Ovary (tissue), 9 donors: ENCODE measurements around the gene KEL. TPM values are rescaled to one million over a fixed set of nuclear protein-coding genes. Genes with fewer than 3 reads are reported as not detected.

ENCODE experiments used
- DNase-seq, 5 donors: peaks; one replicate each; pipeline ENCODE4 v3.0.0-alpha.2; 2019 to 2020
- H3K27ac ChIP-seq, 2 donors: fragments of 200-600 bp; one replicate each; pipeline versions ENCODE4 v1.5.1 to v1.8.0; 2019 to 2022
- H3K27me3 ChIP-seq: fragments of 200-600 bp; one replicate; pipeline ENCODE4 v1.8.0; 2022
- H3K36me3 ChIP-seq: fragments of 200-600 bp; sonication (generic); one replicate; pipeline ENCODE4 v1.5.1; 2019
- H3K4me1 ChIP-seq: one replicate; pipeline ENCODE4 v1.8.1; 2013; ENCODE audit warnings: mild to moderate bottlenecking, moderate library complexity; ENCODE audit not compliant: insufficient read depth
- H3K4me3 ChIP-seq: fragments of 200-600 bp; sonication (generic); one replicate; pipeline ENCODE4 v1.5.1; 2017
- H3K9me3 ChIP-seq, 2 donors: fragments of 200-600 bp in 1 of 2; sonication (generic) in 1 of 2; one replicate each; pipeline versions ENCODE4 v1.5.1 to v1.8.1; 2013 to 2019; ENCODE audit warnings: mild to moderate bottlenecking in 1 of 2, moderate library complexity in 1 of 2
- CTCF ChIP-seq, 3 donors: fragments of 450-650 bp in 2 of 3; fragments of 200-600 bp in 1 of 3; IDR thresholded peaks; one replicate each; pipeline versions ENCODE4 v1.5.1 to v1.8.0; 2016 to 2022; ENCODE audit warnings: antibody characterized with exemption in 3 of 3, mild to moderate bottlenecking in 1 of 3
- EP300 ChIP-seq: sonication (generic); formaldehyde crosslinking; IDR thresholded peaks from one replicate; pipeline ENCODE4 v1.6.1; 2017; ENCODE audit warnings: antibody characterized with exemption
- POLR2A ChIP-seq: fragments of 450-650 bp; IDR thresholded peaks from one replicate; pipeline ENCODE4 v1.6.1; 2017; ENCODE audit warnings: antibody characterized with exemption, mild to moderate bottlenecking, moderate library complexity
- WGBS, 3 donors: extraction: QIAGEN DNeasy Blood & Tissue Kit in 1 of 3; methylation state at CpG; one replicate each; pipeline versions ENCODE4 v1.1.5 to v1.1.7; 2013 to 2017; 5-methylcytosine and 5-hydroxymethylcytosine counted together
- intact Hi-C, 4 donors: fragments of 100-400 bp; cut with DNase I; formaldehyde crosslinking; loops; one replicate each; pipeline versions ENCODE4 v1.11.0 to v1.15.1; 2022 to 2023
- polyA plus RNA-seq, 2 donors: library from polyadenylated mRNA; stranded (reverse); fragments of 200-250 nt in 1 of 2; fragments of 350-450 nt in 1 of 2; fragmentation: Illumina TruSeq in 1 of 2; extraction: RNeasy Lipid Tissue Mini Kit (QIAGEN cat#74804) in 1 of 2; gene quantifications; one replicate each; pipeline ENCODE4 v1.2.3, GENCODE V29; 2013 to 2014
- total RNA-seq, 7 donors: library from RNA; depleted of rRNA in 2 of 7; stranded (reverse); fragments of >200 nt in 2 of 7; fragmentation: NEBNext Ultra II Directional in 3 of 7; extraction: Animal tissue kit (Norgen Biotek cat#: 25700) in 3 of 7; gene quantifications; one replicate each; pipeline versions ENCODE4 v1.1.0 to v1.2.4, GENCODE V29; 2016 to 2023
- donor health status: DM: no; HTN: no; CAD: no; lungs with moderate emphysema.
- donor health status: DM: no; HTN: no; CAD: no.
- donor health status: Bipolar disorder and iron deficiency.
- donor health status: DM: yes; HTN: yes; CAD: no.
- donor health status: DM: no; HTN: no; CAD: no.
- donor health status: DM: yes; HTN: yes; CAD: no.

Gene KEL
- total and polyA plus RNA-seq, 9 donors = 0.11 to 2.5 (median 0.54) TPM; not detected in 1

GRCh38 chr7:142913566-142913965 is 48.6 kb downstream of the KEL start:
- Histone ChIP-seq H3K4me3 (no peak overlapping the region), H3K36me3 (no peaks in the 10 kb centered on the region), H3K27me3 (no peaks in the 10 kb centered on the region), H3K27ac (no peak overlapping the region), H3K4me1 (no peaks in the 10 kb centered on the region), H3K9me3 (no peaks in the 10 kb centered on the region)
- intact Hi-C loops = no loop called here
- no peak for TF ChIP-seq POLR2A
- TF ChIP-seq EP300 = no peak
- TF ChIP-seq CTCF (IDR thresholded peaks at IDR 0.05) = no peak
- 63 to 80% (median 74%) methylated on average over 2 of the region's 2 CpGs for WGBS, 3 donors
- DNase-seq = no peak

GRCh38 chr7:142913051-142913450 is 49.1 kb downstream of the KEL start:
- Histone ChIP-seq H3K4me1 (no peaks in the 10 kb centered on the region), H3K27ac (no peak overlapping the region), H3K36me3 (no peaks in the 10 kb centered on the region), H3K9me3 (no peaks in the 10 kb centered on the region), H3K27me3 (no peaks in the 10 kb centered on the region), H3K4me3 (no peak overlapping the region)
- DNase-seq = no peak
- intact Hi-C loops = no loop called here
- TF ChIP-seq CTCF (IDR thresholded peaks at IDR 0.05) = no peak
- TF ChIP-seq EP300 = no peak
- TF ChIP-seq POLR2A = no peak
- WGBS, 3 donors = 28 to 39% (median 36%) methylated on average over 3 of the region's 3 CpGs

DNA sequence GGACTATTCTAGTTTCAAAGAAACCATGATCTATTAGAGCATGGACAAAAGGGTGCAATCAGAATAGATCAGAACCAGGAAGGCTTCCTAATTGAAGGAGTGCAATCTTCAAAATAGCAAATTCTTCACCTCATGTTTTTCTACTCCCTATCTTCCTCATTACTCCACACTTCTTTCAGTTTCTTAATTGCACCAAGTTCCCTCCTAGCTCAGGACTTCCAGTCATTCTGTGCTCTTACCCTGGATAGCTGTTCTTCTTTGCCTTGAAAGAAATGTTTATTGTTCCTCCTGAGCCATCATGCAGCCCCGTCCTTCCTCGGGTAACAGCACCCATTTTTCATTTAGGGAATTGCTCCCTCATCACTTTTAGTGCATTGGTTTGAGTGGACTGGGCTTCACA is 51.7 kb downstream of the KEL start:
- Histone ChIP-seq H3K4me3 (no peak overlapping the region), H3K9me3 (no peaks in the 10 kb centered on the region), H3K27me3 (no peaks in the 10 kb centered on the region), H3K36me3 (no peaks in the 10 kb centered on the region), H3K27ac (no peak overlapping the region), H3K4me1 (no peaks in the 10 kb centered on the region)
- intact Hi-C loops = no loop called here
- DNase-seq = no peak
- TF ChIP-seq POLR2A = no peak
- no peak for TF ChIP-seq EP300
- no peak for TF ChIP-seq CTCF (IDR thresholded peaks at IDR 0.05)
- WGBS, 3 donors = 38 to 61% (median 47%) methylated on average over 2 of the region's 2 CpGs

DNA sequence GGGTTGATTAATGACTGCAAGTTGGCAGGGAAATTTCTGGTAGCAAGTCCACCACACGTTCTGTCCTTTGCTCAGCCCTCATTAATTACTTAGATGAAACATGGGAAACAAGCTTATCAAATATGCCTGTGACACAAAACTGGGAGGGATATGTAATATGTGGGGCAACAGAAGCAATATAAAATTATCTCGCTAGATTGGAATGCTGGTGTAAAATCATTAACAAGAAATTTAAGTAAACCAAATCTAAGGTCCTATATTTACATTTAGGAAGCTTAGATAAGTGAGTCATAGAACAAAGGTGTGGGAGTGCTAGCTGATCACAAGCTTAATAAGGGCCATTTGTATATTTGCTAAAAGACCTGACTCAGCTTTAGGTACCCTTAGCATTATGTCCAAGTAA is 52.1 kb downstream of the KEL start:
- no peak for DNase-seq
- Histone ChIP-seq H3K4me1 (no peaks in the 10 kb centered on the region), H3K4me3 (no peak overlapping the region), H3K9me3 (no peaks in the 10 kb centered on the region), H3K27me3 (no peaks in the 10 kb centered on the region), H3K27ac (no peak overlapping the region), H3K36me3 (no peaks in the 10 kb centered on the region)
- intact Hi-C loops = no loop called here
- TF ChIP-seq CTCF (IDR thresholded peaks at IDR 0.05) = no peak
- WGBS, 3 donors = 28 to 40% (median 34%) methylated on average over 2 of the region's 2 CpGs
